ENCODE data around the gene ACSM4.
"Not testable (repeated sequence)": the region's sequence is repeated elsewhere in the genome, so short reads cannot be mapped to it uniquely, and the experiment has no call there.

DNA sequence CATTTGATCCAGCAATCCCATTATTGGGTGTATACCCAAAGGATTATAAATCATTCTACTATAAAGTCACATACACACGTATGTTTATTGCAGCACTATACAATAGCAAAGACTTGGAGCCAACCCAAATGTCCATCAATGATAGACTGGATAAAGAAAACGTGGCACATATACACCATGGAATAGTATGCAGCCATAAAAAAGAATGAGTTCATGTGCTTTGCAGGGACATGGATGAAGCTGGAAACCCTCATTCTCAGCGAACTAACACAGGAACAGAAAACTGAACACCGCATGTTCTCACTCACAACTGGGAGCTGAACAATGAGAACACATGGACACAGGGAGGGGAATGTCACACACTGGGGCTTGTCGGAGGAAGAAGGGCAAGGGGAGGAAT, 33.9 kb downstream of the ACSM4 start:
- TF ChIP-seq, protein P1, sequence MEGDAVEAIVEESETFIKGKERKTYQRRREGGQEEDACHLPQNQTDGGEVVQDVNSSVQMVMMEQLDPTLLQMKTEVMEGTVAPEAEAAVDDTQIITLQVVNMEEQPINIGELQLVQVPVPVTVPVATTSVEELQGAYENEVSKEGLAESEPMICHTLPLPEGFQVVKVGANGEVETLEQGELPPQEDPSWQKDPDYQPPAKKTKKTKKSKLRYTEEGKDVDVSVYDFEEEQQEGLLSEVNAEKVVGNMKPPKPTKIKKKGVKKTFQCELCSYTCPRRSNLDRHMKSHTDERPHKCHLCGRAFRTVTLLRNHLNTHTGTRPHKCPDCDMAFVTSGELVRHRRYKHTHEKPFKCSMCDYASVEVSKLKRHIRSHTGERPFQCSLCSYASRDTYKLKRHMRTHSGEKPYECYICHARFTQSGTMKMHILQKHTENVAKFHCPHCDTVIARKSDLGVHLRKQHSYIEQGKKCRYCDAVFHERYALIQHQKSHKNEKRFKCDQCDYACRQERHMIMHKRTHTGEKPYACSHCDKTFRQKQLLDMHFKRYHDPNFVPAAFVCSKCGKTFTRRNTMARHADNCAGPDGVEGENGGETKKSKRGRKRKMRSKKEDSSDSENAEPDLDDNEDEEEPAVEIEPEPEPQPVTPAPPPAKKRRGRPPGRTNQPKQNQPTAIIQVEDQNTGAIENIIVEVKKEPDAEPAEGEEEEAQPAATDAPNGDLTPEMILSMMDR (IDR thresholded peaks at IDR 0.05): not testable (repeated sequence)
- TF ChIP-seq POLR2A (IDR thresholded peaks at IDR 0.05): not testable (repeated sequence)
